Lower leg skin (tissue), 4 donors: ENCODE measurements around the gene NABP2. TPM values are rescaled to one million over a fixed set of nuclear protein-coding genes. Genes with fewer than 3 reads are reported as not detected.

Source experiments
- DNase-seq, 2 donors: peaks; one replicate each; pipeline ENCODE4 v3.0.0-alpha.2; 2019; ENCODE audit warnings: low spot score in 2 of 2
- H3K4me3 ChIP-seq: fragments of 200-600 bp; sonication (generic); 2 replicates; pipeline ENCODE4 v1.5.1; 2017; ENCODE audit warnings: mild to moderate bottlenecking, low read depth; ENCODE audit not compliant: poor library complexity, severe bottlenecking
- CTCF ChIP-seq, 3 donors: fragments of 450-650 bp; IDR thresholded peaks; one replicate each; pipeline ENCODE4 v1.5.1; 2016; ENCODE audit warnings: antibody characterized with exemption in 3 of 3, mild to moderate bottlenecking in 3 of 3, moderate library complexity in 2 of 3
- POLR2A ChIP-seq, 2 donors: fragments of 450-650 bp; IDR thresholded peaks; one replicate each; pipeline ENCODE4 v1.6.1; 2016 to 2017; ENCODE audit warnings: antibody characterized with exemption in 2 of 2, mild to moderate bottlenecking in 1 of 2, moderate library complexity in 1 of 2
- WGBS, 2 donors: methylation state at CpG; one replicate each; pipeline ENCODE4 v1.1.5; 2018; 5-methylcytosine and 5-hydroxymethylcytosine counted together
- intact Hi-C: fragments of 100-400 bp; cut with DNase I; formaldehyde crosslinking; loops from one replicate; pipeline ENCODE4 v1.15.0; 2023; ENCODE audit warnings: low total_unique reads
- total RNA-seq, 4 donors: library from RNA; depleted of rRNA; stranded (reverse); fragments of >200 nt; gene quantifications; one replicate each; pipeline ENCODE4 v1.1.0, GENCODE V29; 2016

The NABP2 gene
- total RNA-seq, 4 donors from 2014 or later: 9.9 to 23.1 (median 17.9) TPM

- 72 to 76% methylated on average over 7 of the region's 7 CpGs for WGBS, 2 donors
- DNase-seq: no peak
- intact Hi-C loops: no loop called here
- TF ChIP-seq CTCF (IDR thresholded peaks at IDR 0.05) (no peak), POLR2A (IDR thresholded peaks at IDR 0.05) (no peak)
- H3K4me3 ChIP-seq: no peak overlapping the region
Measured at GRCh38 chr12:56255671-56256070, 31.5 kb downstream of the NABP2 start.

- intact Hi-C loops: no loop called here
- DNase-seq: no peak
- WGBS, 2 donors: 47 to 48% methylated on average over 4 of the region's 4 CpGs
- no peak overlapping the region for H3K4me3 ChIP-seq
- TF ChIP-seq CTCF (IDR thresholded peaks at IDR 0.05): no peak
- no peak for TF ChIP-seq POLR2A (IDR thresholded peaks at IDR 0.05)
Measured at GRCh38 chr12:56256326-56256960, 32.3 kb downstream of the NABP2 start.

GRCh38 chr12:56257071-56257470, 32.9 kb downstream of the NABP2 start:
- TF ChIP-seq POLR2A (IDR thresholded peaks at IDR 0.05) (no peak), CTCF (IDR thresholded peaks at IDR 0.05) (no peak)
- 48 to 49% methylated on average over 8 of the region's 8 CpGs for WGBS, 2 donors
- no peak overlapping the region for H3K4me3 ChIP-seq
- intact Hi-C loops: no loop called here
- DNase-seq: no peak

- H3K4me3 ChIP-seq: peak overlapping the region; percentile 63
- TF ChIP-seq POLR2A (IDR thresholded peaks at IDR 0.05): no peak
- no peak for TF ChIP-seq CTCF (IDR thresholded peaks at IDR 0.05)
- intact Hi-C loops: no loop called here
- DNase-seq: peak in 1 of 2 donors; percentile 86
- whole genome bisulfite sequencing, 2 donors: 0 to 1% methylated on average over 23 to 27 of the region's 27 CpGs
Measured at GRCh38 chr12:56257491-56258067, 33.4 kb downstream of the NABP2 start.

- intact Hi-C loops: no loop called here
Measured at GRCh38 chr12:56258068-56258819, 34.1 kb downstream of the NABP2 start, which contains the start of gene ANKRD52. Gene ANKRD52 (minus strand): TSS chr12:56258384. CDS start chr12:56258269, 115 bp downstream.

More at GRCh38 chr12:56258068-56258819, 34.1 kb downstream of the NABP2 start, which contains the start of gene ANKRD52:
- peak; percentile 52 to 93 for DNase-seq
- WGBS, 2 donors: 0% methylated on average over 16 to 41 of the region's 78 CpGs
- H3K4me3 ChIP-seq: peak within 1 kb of the TSS; percentile 63
- no peak for TF ChIP-seq CTCF (IDR thresholded peaks at IDR 0.05)
- no peak for TF ChIP-seq POLR2A (IDR thresholded peaks at IDR 0.05)
